HG03558 (cell line): ENCODE measurements around the gene SDK1.

Source experiments
- ATAC-seq: cut with Tn5 transposase; IDR thresholded peaks from one replicate; pipeline ENCODE4 v1.9.1; 2021; ENCODE audit warnings: moderate number of reproducible peaks; ENCODE audit not compliant: unreplicated experiment; ENCODE audit errors: extremely low read depth

The SDK1 gene

DNA sequence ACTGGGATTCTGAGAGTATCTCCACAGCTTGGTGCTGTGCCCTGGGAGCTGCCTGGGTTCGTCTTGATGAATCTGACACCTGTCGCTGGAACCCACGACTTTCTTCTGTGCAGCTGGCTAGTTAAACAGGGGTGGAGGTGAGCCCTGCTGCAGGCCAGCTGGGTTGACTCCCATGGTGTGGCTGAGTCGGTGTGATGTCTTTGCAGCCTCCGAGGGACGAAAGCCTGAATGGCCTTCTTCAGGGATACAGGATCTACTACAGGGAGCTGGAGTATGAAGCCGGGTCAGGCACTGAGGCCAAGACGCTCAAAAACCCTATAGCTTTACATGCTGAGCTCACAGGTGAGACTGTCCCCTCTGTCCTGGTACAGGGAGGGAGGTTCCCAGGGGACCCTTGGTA, 873.0 kb downstream of the SDK1 start:
- ATAC-seq = no peak

DNA sequence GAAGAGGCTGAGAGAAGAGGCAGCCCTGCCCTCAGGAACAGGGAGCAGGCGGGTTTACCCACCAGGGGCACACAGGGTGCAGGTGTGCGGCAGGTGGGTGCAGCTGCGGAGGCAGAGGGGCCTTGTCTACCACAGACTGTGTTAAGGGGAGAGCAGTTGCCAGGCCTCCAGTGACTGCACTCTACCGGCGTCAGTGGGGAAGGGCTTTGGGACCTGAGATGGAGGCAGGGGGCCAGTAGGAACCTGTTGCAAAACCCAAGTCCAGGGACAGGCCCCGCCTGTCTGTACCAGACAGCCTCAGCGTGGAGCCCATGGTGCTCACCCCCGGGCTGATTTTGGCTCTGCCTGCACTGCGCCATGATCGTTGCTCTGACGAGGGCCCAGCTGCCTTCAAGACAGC, 873.4 kb downstream of the SDK1 start:
- no peak for ATAC-seq

DNA sequence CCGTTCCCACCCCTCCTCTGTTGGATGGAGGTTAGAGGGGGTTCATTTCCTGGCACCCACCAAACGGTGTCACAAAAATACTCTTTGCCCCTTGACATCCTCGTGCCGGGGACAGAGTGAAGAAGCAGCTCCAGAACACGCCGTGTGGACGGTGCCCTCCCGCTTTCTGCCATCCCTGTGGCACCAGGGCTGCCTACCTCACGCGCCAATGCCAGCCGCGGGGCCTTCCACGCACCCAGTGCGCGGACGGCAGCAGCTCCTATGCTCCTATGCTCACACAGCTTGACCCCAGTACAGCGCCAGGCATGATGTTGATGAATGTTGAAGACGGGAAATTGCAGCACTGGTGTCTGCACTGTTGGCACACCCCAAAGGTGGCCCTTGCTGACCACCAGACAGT, 873.8 kb downstream of the SDK1 start:
- no peak for ATAC-seq

DNA sequence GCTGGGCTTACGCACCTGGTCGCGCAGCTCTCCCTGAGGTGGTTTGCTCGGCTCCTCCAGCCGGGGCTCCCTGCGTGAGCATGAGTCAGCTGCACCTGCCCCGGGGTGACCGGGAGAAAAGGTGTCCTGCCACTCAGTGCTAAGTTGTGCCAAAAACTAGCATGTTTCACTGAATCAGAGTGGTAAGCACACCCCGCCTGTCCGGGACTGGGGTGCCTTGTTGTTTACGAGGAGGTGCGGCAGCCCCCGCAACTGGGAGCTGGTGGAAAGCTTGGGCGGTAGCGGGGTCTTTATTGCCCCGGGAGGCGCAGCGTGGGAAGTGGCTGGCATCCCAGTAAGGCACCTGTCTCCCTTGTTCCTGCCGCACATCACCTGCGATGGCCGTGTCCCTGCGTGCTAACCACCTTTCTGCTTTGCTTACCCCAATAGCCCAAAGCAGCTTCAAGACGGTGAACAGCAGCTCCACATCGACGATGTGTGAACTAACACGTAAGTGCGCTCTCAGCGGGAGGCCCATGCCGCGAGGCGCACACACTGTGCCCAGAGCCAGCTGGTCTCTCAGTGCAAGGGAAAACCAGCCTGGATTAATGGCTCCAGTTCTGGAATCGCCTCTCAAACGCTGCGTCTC, 874.4 kb downstream of the SDK1 start:
- no peak for ATAC-seq

DNA sequence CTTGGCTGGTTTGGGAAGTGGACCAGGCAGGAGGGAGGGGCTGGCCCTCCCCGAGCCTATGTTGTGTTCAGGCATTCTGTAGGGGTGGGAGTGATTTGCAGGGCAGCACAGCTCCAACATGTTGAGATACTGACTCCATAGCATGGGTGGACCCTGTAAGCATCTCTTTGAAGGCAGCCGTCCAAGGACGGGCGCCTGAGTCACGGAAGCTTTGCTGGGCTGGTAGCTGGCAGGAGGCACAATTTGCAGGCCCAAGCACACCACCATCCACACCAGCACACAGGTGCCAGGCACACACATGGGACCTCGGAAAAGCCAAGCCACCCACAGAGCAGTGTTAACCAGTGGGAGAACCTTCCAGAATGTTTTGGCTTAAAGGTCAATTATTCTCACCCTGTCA, 875.9 kb downstream of the SDK1 start:
- no peak for ATAC-seq

DNA sequence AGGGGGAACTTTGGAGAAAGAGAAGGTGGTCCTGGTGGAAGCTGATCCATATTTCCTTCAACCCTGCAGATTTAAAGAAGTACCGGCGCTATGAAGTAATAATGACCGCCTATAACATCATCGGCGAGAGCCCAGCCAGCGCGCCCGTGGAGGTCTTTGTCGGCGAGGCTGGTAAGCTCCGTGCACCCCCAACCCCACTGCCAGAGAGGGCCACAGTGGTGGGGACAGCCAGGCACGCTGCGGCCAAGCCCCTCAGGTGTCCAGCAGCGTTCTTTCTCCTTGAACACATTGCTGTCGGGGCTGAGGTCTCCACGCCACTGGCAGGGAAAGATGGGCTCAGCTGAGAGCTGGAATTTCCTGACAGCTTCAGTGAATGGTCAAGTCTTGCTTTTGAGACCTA, 877.4 kb downstream of the SDK1 start:
- ATAC-seq = no peak

DNA sequence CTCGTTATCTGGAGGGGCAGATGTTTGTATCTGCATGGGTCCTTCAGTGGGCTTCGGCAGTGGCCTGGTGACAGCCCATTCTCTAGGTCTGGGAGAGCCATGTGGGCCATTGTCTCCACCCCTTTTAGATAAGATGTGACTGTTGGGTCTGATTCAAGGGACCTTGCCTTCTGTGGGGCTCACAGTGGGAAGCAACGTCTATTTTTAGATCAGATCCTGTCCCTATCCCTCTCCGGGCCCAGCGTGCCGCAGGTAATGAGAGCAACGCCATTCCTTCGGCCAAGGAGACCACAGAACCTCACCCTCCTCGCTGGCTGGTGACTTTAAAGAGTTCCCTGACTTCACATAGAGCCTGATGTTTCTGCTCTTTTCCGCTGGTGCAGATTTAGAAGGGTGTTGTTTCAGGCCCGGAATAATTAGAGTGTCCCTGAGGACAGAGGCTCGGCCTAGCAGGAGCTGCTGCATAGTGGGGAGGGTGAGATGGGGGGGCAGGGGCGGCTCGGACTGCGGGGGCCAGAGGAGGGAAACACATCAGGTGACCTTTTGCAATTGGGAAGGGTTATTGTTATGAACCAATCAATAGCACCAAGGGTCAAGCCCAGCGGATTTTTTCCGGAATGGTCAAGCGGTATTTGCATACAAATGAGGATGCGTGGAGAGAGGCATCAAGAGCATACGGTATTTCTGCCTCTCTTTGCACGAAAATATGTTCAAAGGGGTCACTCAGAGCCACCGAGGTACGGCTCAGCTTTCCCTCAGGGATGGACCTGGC, 878.0 kb downstream of the SDK1 start:
- no peak for ATAC-seq

DNA sequence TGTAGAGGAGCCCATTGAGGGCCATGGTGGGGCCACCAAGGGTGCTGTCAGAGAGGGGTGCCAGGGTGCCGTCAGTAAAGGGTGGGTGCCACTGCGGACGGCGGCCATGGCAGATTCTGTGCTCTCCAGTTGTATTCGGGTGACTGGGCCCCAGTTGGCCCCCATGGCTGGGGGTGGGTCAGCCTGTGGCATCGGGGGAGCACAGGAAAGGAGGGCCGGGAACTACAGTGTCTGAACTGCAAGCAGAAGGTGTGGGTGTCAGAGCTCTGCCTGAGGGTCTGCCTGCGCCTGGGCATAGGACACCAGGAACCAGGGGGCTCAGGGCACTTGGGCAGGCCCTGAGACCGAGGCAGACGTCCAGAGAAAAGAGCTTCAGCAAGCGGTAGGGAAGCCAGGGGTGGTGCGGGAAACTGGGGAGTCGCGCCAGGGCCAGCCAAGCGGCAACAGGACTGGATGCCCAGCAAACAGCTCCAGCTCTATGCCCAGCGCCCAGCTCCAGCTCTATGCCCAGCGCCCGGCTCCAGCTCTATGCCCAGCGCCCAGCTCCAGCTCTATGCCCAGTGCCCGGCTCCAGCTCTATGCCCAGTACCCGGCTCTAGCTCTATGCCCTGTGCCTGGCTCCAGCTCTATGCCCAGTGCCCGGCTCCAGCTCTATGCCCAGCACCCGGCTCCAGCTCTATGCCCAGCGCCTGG, 878.8 kb downstream of the SDK1 start:
- ATAC-seq = no peak

DNA sequence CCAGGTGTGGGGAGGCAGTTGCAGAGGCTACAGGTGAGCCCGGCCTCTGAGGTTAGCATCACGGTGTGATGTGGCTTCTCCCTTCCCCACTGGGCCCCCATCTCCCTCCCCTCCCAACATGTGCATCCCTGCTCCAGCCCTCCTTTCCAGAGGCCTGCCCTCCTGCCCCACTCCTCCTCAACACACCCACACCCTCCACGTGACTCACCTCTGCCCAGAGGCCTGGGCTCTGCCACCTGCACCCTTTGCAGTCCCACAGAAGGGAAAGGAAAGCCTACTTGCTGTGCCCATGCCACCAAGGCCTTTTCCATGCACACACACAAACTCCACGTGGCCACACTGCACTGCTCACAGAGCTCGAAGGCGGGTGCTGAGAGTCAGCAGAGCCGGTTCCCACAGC, 880.4 kb downstream of the SDK1 start:
- ATAC-seq = no peak

DNA sequence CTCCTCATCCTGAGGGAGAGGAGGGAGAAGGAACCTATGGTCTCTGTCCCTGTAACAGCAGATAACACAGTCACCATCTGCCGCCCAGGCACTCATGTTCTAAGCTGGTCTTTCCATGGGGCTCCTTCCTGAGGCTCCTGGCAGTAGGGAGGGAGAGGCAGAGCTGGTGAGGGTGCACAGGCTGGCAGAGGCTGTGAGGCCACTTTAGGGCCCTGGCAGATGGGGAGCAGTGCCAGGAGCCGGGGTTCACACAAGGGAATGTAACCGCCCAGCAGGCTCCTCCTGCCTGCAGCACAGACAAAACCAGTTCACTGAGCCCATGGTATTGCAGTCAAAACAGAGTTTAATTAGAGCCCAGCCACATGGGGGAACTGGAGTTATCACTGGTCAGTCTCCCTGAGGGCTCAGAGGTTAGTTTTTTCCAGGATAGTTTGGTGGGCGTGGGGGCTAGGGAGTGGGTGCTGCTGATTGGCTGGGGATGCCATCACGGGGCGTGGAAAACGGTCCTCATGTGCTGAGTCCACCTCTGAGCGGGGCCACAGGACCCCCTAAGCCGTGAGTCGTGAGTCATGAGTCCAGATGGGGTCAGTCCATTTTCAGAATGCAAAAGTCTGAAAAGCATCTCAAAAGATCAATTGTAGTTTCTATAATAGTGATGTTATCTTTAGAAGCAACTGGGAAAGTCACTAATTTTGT, 881.7 kb downstream of the SDK1 start:
- no peak for ATAC-seq

DNA sequence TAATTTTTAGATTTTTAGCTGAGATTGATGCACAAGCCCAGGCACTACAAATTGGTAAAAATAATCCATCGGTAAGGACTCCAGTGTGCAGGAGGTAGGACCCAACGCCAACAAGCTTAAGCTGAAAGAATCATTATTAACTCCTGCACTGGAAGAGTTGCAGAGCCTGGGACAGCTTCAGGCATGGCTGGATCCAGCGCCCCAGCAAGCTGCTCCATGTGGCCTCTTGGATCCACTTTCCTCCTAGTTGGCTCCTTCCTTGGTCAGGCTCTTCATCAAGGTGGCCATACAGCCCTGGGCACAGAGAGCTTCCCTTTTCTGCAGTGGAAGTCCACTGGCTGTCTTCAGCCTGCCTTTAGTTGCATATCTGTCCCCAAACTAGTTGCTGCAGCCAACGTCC, 883.6 kb downstream of the SDK1 start:
- no peak for ATAC-seq

DNA sequence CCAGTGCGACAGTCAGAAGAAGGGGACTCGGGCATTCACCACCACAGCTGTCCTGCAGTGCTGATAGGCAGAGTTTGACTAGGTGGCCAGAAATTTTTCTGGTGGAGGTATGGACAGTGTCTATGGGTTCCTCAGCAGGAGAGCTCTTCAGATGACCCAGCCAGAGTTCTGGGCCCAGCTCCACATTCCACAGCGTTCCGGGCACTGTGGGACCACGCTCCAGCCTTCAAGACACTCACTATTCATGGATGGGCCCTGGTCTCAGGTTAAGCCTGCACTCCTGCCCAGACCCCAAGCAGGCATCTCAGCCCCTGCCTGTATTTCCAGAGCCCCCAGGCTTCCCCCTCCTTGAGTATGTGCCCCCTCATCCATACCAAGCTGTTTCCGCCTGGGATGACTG, 884.1 kb downstream of the SDK1 start:
- ATAC-seq = no peak

DNA sequence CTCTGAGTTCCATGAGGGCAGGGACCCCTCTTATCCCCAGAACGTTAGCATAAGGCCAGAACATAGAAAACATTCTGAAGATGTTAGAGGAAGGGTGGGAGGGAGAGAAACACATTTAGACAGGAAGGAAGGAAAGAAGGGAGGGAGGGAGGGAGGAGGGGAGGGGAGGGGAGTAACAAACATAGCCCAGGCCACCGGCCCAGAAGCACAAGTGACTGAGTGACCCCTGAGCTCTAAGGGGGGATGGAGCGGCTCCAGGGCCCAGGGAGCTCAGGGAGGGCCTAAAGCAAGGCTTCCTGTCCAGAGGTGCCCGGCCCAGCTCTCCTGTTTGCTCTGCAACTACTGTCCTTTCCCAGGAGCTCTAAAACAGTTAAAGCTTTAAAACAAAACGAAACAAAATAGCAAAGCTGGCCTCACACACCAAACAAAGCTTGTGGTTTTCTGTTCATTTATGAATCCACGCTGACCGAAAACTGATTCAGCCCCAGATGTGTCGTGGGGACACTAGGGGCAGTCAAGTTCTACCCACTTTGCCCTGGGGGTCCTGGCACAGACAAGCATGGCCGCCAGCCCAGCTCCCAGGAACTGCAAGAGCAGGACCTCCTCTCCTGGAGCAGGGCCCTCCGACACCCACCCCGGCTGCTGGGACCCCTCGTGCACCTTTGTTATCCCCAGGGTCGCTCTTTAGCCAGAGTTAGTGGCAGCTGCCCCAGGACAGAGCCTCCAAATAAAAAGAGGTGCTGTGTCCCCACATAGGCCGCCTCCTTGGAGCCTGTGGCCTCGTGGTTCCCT, 884.9 kb downstream of the SDK1 start:
- ATAC-seq = no peak

DNA sequence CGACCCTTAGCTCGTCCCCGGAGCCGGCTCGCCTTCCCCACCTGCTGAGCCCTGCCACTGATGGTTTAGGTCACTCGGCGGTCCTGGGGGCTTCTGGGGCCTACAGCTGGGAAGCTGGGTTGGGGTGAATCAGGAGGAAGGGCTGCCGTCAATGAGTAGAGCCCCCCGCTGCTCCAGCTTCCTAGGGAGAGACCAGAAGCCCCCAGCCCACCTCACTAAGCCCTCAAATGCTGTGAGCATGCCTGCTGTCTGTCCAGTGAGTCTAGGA, 885.4 kb downstream of the SDK1 start:
- no peak for ATAC-seq

DNA sequence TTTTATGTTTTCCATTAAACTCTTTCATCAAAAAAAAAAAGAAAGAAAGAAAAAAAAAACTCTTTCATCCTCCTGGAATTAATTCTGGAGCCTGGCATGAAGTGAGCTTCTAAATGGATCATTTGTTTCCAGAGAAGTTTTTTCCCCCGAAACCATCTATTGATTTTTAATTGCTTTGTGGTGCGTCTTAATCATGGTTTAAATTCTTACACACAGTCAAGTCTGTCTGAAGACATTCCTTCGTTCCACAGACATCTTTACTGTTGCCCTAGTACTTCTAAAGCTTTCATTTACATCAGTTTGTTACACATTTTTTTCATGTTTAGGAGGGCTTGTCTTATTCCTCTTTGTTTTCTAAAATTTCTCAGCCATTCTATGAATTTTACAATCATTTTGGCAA, 887.6 kb downstream of the SDK1 start:
- no peak for ATAC-seq

DNA sequence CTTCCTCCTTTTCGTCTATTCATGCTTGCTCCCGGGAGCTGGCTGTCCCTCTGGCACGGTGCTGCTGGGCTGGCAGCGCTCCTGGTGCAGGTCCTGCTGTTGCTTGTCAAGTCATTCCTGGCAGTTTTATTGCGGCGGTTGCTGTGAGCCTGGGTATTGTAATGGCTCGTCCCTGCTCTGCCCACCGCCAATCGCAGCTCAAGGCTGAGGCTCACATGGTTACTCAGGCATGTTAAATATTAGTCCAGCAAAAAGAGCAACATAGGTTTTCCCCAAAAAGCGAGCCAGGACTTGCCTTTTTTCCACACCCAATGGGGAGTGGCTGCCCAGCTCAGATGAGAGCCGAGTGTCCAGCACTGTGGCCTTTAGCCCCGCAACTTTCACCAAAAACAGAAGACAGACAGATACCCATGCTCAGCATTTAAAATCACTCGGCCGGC, 888.1 kb downstream of the SDK1 start:
- ATAC-seq = no peak

DNA sequence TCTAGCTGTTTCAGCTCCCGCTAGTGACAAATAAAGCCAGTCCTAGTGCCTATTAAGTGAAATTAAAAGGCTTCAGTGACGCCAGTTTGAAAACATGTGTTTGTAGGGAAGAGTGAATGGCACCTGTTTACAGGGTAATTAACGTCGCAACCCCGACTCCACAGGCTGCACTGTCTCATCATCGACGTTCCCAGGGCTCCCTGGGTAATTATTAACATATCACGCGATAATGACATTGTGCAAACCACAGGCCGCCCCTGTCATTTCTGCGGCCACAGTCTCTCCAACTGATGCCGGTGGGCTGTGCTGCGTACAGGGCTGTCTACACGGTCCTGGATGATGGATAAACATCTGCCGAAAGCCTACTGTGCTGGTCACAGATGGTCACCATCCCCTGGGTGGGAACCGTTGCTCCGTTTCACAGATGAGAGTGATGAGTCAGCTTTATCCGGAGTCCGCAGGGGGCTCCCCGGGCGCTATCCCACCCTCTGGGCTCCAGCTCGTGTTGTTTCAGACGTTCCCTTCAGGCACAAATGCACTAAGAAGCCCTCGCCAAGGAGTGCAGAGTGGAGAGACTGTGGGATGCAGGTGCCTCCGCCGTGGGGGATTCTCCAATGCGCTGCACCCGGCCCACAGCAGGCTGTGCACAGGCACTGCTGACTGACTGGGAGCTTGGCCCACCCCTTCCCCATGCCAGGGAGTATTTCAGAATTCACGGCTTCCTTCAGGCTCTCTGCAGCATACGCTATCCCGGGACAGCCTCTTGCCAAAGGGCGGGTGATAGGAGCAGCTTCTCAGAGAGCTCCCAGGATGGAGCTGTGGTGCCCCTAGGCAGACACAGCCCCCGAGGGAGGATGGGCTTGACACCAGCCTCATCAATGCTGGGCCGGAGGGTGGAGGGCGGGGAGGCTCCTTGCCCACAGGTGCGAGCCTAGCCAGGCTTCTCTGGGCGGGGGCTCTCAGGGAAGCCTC, 889.2 kb downstream of the SDK1 start:
- ATAC-seq = no peak

DNA sequence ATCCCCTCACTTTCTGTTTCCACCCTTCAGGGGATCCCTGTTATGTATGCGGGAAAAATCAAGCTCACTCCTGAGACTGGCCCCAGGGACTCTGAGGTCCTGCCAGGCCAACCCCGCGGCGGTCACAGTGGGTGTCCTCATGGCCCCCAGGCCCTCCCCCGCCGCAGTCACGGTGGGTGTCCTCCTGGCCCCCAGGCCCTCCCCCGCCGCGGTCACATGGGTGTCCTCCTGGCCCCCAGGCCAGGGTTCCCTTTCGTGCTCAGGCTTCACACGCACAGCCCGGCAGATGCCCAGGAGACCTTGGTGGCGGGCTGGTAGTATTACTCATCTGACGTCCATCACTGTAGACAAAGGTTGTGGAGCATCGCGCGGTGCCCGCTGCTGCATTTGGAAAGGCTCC, 890.0 kb downstream of the SDK1 start:
- no peak for ATAC-seq

DNA sequence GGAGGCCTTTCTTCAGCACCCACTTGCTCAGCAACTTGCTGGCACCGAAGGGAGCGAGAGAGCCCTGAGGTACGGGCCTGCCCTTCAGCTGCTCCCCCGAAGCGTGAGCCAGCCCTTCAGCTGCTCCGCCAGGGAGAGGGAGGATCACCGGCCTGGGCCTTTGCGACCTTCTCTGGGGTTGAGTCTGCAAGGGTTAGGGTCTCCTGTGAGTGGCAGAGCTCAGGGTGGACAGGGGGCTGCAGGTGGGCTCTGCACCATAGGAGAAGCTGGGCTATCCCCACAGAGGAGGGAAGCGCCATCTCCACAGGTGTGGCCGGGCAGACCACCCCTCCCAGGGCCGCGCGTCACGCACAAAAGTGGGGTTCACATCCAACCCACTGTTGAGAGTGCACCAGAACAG, 890.5 kb downstream of the SDK1 start:
- ATAC-seq = no peak
